ENCODE results near the gene VRK1.

Gene VRK1

GRCh38 chr14:96826818-96827217 lies 29.6 kb downstream of the VRK1 start:
- DNase-seq (no peak), ATAC-seq (no peak)

- DNase-seq (no peak), ATAC-seq (no peak)
Observed at GRCh38 chr14:96827290-96827689, 30.1 kb downstream of the VRK1 start.

GRCh38 chr14:96829791-96830190 lies 32.6 kb downstream of the VRK1 start:
- DNase-seq (no peak), ATAC-seq (no peak)

- no peak for ATAC-seq
Observed at GRCh38 chr14:96830946-96831345, 33.8 kb downstream of the VRK1 start.

GRCh38 chr14:96832351-96832750 lies 35.2 kb downstream of the VRK1 start:
- DNase-seq (no peak), ATAC-seq (no peak)

More at GRCh38 chr14:96830946-96831345, 33.8 kb downstream of the VRK1 start:
- no peak for DNase-seq

GRCh38 chr14:96838449-96838848 lies 41.3 kb downstream of the VRK1 start:
- DNase-seq, result no peak
- ATAC-seq, result no peak

GRCh38 chr14:96839251-96839650 lies 42.1 kb downstream of the VRK1 start:
- DNase-seq (no peak), ATAC-seq (no peak)

- ATAC-seq (no peak), DNase-seq (no peak)
Observed at GRCh38 chr14:96843137-96843536, 46.0 kb downstream of the VRK1 start.

GRCh38 chr14:96844857-96845570 lies 47.8 kb downstream of the VRK1 start:
- ATAC-seq (no peak), DNase-seq (no peak)

GRCh38 chr14:96847451-96847850 lies 50.3 kb downstream of the VRK1 start:
- no peak for ATAC-seq
- DNase-seq, result no peak

- no peak for DNase-seq
Observed at GRCh38 chr14:96848011-96848410, 50.8 kb downstream of the VRK1 start.

GRCh38 chr14:96849733-96850132 lies 52.6 kb downstream of the VRK1 start:
- ATAC-seq (peak; percentile 36), DNase-seq (no peak)

More at GRCh38 chr14:96848011-96848410, 50.8 kb downstream of the VRK1 start:
- no peak for ATAC-seq

- ATAC-seq (peak; percentile 71), DNase-seq (no peak)
Observed at GRCh38 chr14:96851694-96852381, 54.7 kb downstream of the VRK1 start.

- ATAC-seq (no peak), DNase-seq (no peak)
Observed at GRCh38 chr14:96852823-96853422, 55.7 kb downstream of the VRK1 start.

GRCh38 chr14:96858643-96859042 lies 61.5 kb downstream of the VRK1 start:
- ATAC-seq, result no peak

GRCh38 chr14:96861568-96862310 lies 64.6 kb downstream of the VRK1 start:
- DNase-seq (no peak), ATAC-seq (no peak)

More at GRCh38 chr14:96858643-96859042, 61.5 kb downstream of the VRK1 start:
- DNase-seq, result no peak

- DNase-seq (no peak), ATAC-seq (no peak)
Observed at GRCh38 chr14:96863327-96863985, 66.3 kb downstream of the VRK1 start.

- no peak for DNase-seq
Observed at GRCh38 chr14:96863986-96864330, 66.8 kb downstream of the VRK1 start.

GRCh38 chr14:96867634-96868033 lies 70.5 kb downstream of the VRK1 start:
- no peak for ATAC-seq
- DNase-seq, result no peak

More at GRCh38 chr14:96863986-96864330, 66.8 kb downstream of the VRK1 start:
- ATAC-seq, result no peak

GRCh38 chr14:96874127-96874526 lies 76.9 kb downstream of the VRK1 start:
- DNase-seq (no peak), ATAC-seq (no peak)

GRCh38 chr14:96876747-96877146 lies 79.6 kb downstream of the VRK1 start:
- ATAC-seq, result no peak
- DNase-seq, result no peak

GRCh38 chr14:96881713-96882112 lies 84.5 kb downstream of the VRK1 start:
- DNase-seq, result no peak
- no peak for ATAC-seq

Measured in stimulated activated naive CD8-positive, alpha-beta T cell treated with anti-CD3 and anti-CD28 coated beads, Interleukin-15, Interleukin-2, amounts not matched to agents 100 U/mL and 50 U/mL, for 24 hours (primary cell).